Glutamatergic neuron (in vitro differentiated cells): ENCODE data around the gene ENOSF1. TPM values are rescaled to one million over a fixed set of nuclear protein-coding genes. Genes with fewer than 3 reads are reported as not detected.

Experiments used
- DNase-seq: peaks from one replicate; pipeline ENCODE4 v3.0.0; 2022
- H3K27ac Mint-ChIP-seq: one replicate; pipeline ENCODE4 v1.8.0; 2020; ENCODE audit warnings: mild to moderate bottlenecking, mixed read lengths, inconsistent platforms; ENCODE audit not compliant: unreplicated experiment
- H3K27me3 Mint-ChIP-seq: one replicate; pipeline ENCODE4 v1.8.0; 2020; ENCODE audit warnings: mild to moderate bottlenecking, moderate library complexity, mixed read lengths, inconsistent platforms; ENCODE audit not compliant: unreplicated experiment
- H3K36me3 Mint-ChIP-seq: one replicate; pipeline ENCODE4 v1.8.0; 2020; ENCODE audit warnings: mild to moderate bottlenecking, mixed read lengths, inconsistent platforms; ENCODE audit not compliant: unreplicated experiment
- H3K4me1 Mint-ChIP-seq: one replicate; pipeline ENCODE4 v1.8.0; 2020; ENCODE audit warnings: mild to moderate bottlenecking, low read depth, mixed read lengths, inconsistent platforms; ENCODE audit not compliant: unreplicated experiment
- H3K4me3 Mint-ChIP-seq: one replicate; pipeline ENCODE4 v1.8.0; 2020; ENCODE audit warnings: mild to moderate bottlenecking, mixed read lengths, inconsistent platforms; ENCODE audit not compliant: unreplicated experiment
- H3K9me3 Mint-ChIP-seq: one replicate; pipeline ENCODE4 v1.8.0; 2020; ENCODE audit warnings: mild to moderate bottlenecking, moderate library complexity, mixed read lengths, inconsistent platforms; ENCODE audit not compliant: unreplicated experiment
- CTCF ChIP-seq: fragments of 200-600 bp; sonication (generic); IDR thresholded peaks from one replicate; pipeline ENCODE4 v1.5.0; 2021; ENCODE audit not compliant: partially characterized antibody, unreplicated experiment
- total RNA-seq: library from RNA; stranded (reverse); fragmentation: NEBNext Ultra II Directional; extraction: Animal tissue kit (Norgen Biotek cat#: 25700); gene quantifications from one replicate; pipeline ENCODE4 v1.2.1, GENCODE V29; 2021; ENCODE audit not compliant: unreplicated experiment

Gene ENOSF1
- total RNA-seq, 1 donor from 2014 or later, result 9.7 TPM

- no peak overlapping the region for H3K27ac Mint-ChIP-seq
- no peaks in the 10 kb centered on the region for H3K27me3 Mint-ChIP-seq
- H3K9me3 Mint-ChIP-seq, result peaks cover 4% of the 10 kb centered on the region
- H3K4me1 Mint-ChIP-seq, result no peaks in the 10 kb centered on the region
- DNase-seq, result no peak
- no peak for TF ChIP-seq CTCF
- H3K36me3 Mint-ChIP-seq, result peaks cover 5% of the 10 kb centered on the region
- H3K4me3 Mint-ChIP-seq, result no peak overlapping the region
Observed at GRCh38 chr18:669077-669476, 43.4 kb downstream of the ENOSF1 start.

- Mint-ChIP-seq H3K27me3 (no peaks in the 10 kb centered on the region), H3K27ac (no peak overlapping the region), H3K9me3 (peaks cover 4% of the 10 kb centered on the region), H3K36me3 (peaks cover 5% of the 10 kb centered on the region), H3K4me3 (no peak overlapping the region), H3K4me1 (no peaks in the 10 kb centered on the region)
- TF ChIP-seq CTCF, result no peak
- no peak for DNase-seq
Observed at GRCh38 chr18:668260-668659, 44.2 kb downstream of the ENOSF1 start.

DNA sequence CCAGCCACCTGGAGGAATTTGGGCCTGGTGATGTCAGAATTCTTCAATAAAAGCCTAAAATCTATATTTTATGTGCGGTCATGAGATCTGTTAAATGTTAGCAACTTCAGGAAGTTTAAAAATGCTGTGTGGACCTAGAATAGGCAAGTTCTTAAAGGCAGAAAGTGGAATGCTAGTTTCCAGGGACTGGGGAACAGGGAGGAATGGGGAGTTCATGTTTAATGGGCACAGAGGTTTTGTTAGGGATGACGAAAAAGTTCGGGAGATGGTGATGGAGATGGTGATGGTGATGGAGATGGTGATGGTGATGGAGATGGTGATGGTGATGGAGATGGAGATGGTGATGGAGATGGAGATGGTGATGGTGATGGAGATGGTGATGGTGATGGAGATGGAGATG is 45.8 kb downstream of the ENOSF1 start:
- H3K4me1 Mint-ChIP-seq, result no peaks in the 10 kb centered on the region
- no peak for DNase-seq
- TF ChIP-seq CTCF, result no peak
- no peaks in the 10 kb centered on the region for H3K27me3 Mint-ChIP-seq
- peaks cover 8% of the 10 kb centered on the region for H3K36me3 Mint-ChIP-seq
- H3K9me3 Mint-ChIP-seq, result peaks cover 4% of the 10 kb centered on the region
- H3K4me3 Mint-ChIP-seq, result no peak overlapping the region
- no peak overlapping the region for H3K27ac Mint-ChIP-seq

- Mint-ChIP-seq H3K4me1 (no peaks in the 10 kb centered on the region), H3K4me3 (no peak overlapping the region), H3K9me3 (peaks cover 4% of the 10 kb centered on the region), H3K27ac (no peak overlapping the region), H3K27me3 (no peaks in the 10 kb centered on the region), H3K36me3 (peaks cover 12% of the 10 kb centered on the region)
- no peak for DNase-seq
- TF ChIP-seq CTCF, result no peak
Observed at GRCh38 chr18:666177-666576, 46.3 kb downstream of the ENOSF1 start.

DNA sequence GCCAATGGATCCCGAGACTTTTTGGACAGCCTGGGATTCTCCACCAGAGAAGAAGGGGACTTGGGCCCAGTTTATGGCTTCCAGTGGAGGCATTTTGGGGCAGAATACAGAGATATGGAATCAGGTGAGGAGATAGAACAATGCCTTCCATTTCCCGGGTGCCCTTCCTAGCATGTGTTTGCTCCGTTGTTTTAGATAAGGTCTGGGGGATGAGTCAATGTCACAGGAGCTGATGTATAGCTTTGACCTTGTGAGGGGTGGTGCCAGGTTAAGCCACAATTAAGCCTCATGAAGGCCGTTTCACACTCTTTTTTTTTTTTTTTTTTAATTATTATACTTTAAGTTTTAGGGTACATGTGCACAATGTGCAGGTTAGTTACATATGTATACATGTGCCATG is 50.2 kb downstream of the ENOSF1 start:
- no peak overlapping the region for H3K27ac Mint-ChIP-seq
- H3K9me3 Mint-ChIP-seq, result peaks cover 4% of the 10 kb centered on the region
- H3K36me3 Mint-ChIP-seq, result peaks cover 14% of the 10 kb centered on the region
- H3K4me3 Mint-ChIP-seq, result no peak overlapping the region
- TF ChIP-seq CTCF, result no peak
- no peak for DNase-seq
- H3K4me1 Mint-ChIP-seq, result no peaks in the 10 kb centered on the region
- H3K27me3 Mint-ChIP-seq, result no peaks in the 10 kb centered on the region
